CD4-positive, alpha-beta T cell treated with Interleukin-15 for 1 hour (primary cell): Measurements from ENCODE around the gene SEZ6L.
"Not testable (repeated sequence)": the region's sequence is repeated elsewhere in the genome, so short reads cannot be mapped to it uniquely, and the experiment has no call there.

Source experiments
- DNase-seq: peaks from one replicate; pipeline ENCODE4 v3.0.0-alpha.2; 2020

SEZ6L gene

DNA sequence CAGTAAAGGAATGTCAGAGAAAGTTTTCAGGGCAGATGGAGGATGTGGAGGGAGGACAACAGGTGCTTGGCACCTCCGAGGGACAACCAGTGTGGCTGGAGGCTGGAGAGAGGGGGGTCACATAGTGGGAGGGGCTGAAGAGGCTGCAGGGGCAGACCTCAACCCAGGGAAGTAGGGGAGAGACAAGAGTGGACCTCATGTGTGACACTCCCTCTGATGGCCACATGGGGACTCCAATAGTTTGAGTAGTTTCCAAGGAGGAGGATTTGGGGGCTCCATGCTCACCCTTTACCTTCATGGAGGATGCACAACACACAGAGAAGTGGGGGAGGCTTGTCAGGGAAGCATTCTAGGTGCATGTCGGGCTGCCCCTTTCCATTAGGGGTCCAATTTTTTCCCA lies 224.7 kb downstream of the SEZ6L start:
- DNase-seq, result no peak

DNA sequence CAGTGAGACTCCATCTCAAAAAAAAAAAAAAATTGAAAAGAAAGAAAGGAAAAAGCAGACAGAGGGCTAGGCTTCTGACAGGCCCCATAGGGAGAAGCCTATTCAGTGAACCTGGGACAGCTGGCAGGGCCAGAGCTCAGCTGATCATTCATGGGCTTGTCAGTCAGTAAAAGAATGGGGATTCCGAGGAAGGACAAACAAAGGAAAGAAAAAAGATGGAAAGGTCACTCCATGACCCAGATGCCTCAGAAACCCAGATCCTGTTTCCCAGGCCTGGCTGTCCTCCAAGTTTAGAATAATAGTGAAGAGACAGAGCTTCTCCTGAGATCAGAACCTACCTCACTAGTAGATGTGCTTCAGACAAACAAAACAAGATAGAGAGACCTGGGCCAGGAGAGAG lies 225.5 kb downstream of the SEZ6L start:
- DNase-seq, result no peak

DNA sequence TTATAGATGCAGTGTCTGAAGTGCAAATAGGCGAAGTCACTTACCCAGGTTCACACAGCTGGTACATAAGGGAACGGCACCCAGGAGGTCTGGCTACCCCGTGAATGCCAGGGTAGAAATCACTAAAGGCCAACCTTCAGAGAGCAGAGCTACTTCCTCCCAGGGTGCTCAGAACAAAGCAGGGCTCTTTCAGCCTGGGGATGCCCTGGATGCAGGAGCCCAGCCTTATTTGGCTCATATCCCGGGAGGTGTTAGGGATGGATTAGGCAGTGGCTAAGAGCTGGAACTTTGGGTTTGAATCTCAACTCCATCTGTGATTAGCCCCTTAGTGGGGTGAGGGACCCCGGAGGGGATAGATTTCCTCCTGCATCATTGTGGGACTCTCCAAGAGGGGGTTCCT lies 226.7 kb downstream of the SEZ6L start:
- no peak for DNase-seq

DNA sequence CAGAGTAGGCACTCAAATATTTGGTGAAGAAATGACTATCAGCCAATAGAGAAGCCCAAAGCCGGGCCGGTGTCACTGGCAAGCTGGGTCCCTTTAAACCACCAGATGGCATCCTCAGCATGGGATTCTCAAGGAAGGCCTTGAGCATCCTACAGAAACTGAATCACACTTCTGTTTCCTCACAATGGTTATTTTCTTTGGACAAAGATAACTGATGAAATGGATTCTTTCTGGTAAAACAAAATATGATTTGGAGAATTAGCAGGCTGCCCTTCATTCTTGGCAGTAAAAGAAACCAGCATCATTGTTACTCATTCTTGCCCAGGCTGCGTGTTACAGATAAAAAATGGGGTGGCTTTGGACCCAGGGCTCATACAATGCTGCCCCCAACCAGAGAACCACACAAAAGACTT lies 229.5 kb downstream of the SEZ6L start:
- DNase-seq, result peak; percentile 60

DNA sequence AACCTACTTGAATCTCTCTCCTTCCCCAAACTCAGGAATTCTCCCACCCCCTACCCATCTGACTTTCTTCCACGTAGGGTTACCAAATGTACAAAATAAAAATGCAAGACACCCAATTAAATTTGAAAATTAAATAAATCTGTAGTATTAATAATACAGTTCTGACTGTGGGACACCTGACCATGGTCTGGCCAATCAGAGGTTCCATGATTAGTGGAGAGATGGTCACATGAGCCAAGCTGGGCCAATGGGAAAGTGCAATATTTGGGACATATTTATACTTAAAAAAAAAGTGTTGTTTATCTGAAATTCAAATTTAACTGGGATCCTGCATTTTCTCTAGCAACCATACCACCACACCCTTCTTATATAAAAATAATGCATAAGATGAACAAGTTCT lies 230.0 kb downstream of the SEZ6L start:
- DNase-seq, result no peak

DNA sequence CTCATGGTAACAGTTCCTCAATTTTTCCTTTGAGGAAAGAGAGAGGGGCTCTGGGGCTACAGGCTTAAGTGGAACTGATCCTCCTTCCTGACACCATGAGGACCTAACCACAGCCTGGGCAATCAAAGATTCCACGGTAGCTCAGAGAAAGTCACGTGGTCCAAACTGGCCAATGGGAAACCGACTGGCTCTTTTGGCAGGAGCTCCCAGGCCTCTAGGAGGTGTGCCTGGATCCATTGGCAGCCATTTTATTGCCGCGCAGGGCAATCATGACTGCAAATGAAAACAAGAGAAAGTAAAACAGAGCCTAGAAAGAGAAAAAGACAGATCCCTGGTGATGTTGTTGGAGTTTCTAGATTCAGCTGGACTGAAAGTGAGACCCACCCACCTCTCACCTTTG lies 232.5 kb downstream of the SEZ6L start:
- DNase-seq, result no peak

DNA sequence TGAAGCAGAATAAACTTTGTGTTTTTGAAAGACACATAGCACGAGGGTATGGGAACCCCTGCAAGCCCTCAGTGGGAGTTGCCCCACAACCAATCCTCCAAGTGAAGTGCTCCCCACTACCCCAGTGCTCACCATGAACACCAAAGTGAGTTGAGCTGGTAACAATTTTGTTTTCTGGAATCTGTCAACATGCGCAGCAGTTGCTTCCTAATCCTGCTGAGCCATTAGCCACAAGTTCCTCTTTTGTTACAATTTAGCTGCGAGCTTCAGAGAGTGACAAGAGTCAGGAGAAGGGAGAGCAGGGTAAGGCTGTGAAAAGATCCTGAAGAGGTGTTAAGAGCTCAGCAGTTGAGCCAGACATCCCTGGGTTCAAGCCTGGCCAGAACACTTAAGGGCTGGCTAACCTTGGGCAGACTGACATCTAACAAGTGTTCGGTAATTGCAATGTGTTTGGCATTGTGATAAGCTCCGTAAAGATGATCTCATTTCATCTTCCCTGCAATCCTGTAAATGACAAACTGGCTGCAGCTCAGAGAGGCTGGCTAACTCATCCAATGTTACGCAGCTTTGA lies 235.7 kb downstream of the SEZ6L start:
- no peak for DNase-seq

DNA sequence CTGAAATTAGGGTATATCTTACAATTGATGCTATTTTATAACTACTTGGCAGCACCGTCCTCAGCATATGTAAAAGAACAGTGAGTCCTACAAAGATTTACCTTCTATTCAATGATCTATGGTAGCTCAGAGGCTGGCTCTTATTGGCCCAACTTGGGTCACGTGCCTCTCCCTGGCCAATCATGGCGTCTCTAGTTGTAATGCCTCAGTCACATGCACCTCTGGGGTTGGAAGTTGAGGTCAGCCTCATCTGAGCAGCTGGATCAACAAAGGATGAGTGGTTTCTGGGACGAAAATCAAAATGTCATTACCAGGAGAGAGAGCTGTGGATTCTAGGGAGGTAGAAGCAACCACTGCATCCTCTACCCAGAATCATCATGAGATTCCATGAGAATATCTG lies 236.9 kb downstream of the SEZ6L start:
- no peak for DNase-seq

DNA sequence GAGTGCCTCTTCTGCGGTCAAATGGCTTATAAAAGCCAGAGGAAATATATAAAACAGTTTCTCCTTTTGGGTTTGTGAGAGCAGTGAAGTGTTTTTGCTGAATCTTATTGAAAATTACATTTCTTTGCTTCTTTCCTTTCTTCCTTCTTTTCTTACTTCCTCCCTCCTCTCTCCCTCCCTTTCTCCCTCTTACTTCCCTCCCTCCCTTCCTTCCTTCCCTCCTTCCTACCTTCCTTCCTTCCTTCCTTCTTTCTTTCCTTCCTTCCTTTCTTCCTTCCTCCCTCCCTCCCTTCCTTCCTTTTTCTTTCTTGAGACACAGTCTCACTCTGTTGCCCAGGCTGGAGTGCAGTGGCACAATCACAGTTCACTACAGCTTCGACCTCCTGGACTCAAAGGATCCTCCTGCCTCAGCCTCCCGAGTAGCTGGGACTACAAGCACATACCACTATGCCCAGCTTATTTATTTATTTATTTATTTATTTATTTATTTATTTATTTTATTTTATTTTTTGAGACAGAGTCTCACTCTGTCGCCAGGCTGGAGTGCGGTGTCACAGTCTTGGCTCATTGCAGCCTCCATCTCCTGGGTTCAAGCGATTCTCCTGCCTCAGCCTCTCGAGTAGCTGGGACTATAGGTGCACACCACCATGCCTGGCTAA lies 239.4 kb downstream of the SEZ6L start:
- DNase-seq, result not testable (repeated sequence)

DNA sequence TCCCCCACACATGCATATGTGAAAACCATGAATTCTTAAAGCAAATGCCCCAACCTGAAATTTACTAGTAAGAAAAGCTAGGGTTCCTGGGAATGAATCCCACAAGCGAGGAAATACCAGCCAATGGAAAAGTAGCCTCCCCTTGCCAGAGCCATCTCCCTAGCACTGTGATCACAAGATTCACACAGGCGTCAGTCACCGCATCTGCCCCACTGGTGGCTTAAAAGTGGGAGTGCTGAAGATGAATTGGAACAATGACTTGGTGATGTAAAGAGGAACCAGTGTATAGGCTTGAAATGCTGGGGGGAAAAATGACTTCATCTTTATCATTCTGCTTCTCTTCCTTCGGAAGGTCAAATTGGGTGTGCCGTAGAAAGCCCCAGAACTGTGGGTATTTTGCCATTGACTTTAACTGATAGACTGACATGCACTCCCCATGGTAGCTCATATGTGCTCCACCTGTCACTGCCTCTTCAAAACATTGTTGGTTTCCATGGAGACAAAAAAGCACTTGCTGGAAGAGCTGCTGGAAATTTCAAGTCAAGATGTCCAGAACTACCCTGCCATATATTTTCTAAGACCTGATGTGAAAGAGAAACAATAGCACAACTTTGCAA lies 240.6 kb downstream of the SEZ6L start:
- DNase-seq, result no peak

DNA sequence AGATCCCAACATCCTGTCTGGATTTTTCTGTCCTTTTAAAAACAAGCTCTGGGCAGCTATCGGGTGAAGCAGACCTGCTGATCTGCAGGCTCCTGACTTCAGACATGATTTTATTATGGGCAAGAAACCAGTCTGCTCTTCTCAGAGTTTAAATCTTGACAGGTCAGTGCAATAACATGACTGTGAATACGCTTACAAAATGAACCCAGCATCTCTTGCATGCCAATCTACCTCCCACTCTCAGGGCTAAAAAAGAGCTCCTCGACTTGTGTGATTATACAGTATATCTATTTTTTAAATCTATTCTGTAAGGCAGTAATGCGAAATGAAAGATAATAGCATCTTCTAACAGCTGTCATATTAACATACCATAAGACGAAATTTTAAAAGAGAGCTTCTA lies 241.1 kb downstream of the SEZ6L start:
- no peak for DNase-seq

DNA sequence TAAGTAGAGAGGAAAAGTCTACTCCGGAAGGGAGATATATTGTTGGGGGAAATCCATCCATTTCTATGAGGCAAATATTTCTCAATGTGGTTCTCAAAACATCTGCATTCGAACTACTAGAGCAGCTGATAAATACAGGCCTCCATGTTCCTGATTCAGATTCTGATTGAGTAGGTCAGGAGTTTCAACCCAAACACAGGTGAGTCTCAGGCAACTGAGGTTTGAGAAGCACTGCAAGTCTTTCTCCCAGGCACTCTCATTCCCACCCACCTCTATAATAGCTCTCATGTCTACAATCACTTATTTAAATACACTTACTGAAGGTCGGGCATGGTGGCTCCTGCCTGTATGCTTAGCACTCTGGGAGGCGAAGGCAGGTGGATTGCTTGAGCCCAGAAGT lies 245.1 kb downstream of the SEZ6L start:
- no peak for DNase-seq

DNA sequence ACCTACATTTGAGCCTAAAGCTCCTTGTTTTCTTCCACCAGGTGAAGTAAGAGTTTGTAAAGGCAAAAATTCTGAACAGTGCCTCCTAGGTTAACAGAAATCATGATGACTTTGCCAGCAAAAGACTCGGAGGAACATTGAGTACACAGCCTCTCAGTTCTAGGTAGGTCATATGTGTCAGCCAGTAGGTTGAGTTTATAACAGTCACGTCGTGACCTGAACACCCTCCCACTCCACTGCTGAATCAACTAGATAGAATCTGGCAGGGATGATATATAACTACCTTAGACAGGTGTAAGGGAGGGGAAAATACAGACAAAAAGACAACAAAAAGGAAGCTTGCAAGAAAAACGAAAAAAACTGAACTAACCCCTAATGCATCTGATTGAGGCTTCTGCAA lies 247.0 kb downstream of the SEZ6L start:
- DNase-seq, result no peak

DNA sequence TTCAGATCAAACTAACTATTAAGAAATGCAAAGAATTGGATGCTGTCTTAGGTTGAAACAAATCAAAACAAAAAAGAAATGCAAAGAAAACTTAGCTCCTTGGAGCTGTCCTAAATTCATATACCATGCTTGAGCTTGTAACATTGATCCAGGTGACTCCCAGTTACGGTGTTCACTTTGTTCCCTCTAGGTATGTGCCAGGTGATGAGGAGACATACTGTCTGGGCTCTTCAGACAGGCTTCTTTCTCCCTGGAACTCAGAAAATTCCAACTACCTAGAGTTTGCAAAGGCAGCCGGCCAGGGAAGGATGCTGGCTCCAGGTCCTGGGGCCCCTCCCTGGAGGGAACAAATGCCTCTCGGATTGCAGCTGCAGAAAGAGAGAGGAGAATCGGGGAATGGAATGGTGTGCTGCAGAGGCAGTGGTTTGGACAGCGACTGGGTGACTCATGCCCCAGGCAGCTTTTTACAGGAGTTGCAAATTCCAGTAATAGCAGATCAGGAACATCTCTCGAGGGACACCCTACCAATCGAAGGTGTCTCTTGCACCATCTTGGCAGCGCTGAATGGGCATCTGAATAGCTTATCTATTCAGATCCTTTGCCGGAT lies 247.5 kb downstream of the SEZ6L start:
- DNase-seq, result no peak

DNA sequence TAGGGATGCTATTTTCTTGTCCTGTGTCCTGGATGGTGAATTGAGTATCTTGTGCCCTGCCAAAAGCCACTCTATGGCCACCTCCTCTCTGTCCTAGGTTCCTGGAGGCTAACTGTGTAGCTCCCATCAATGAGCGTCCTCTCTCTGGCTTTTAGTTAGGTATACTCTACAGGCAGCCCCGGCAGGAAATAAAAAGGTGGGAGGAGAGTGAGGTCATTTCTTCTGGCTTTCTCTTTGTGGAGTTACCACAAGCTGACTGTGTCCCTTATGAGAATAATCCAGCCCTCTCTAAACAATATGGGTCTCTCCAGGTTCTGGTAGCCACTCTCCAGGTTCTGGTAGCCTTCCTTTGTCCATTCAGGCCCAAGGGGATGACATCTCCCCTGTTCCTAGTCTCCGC lies 248.1 kb downstream of the SEZ6L start:
- no peak for DNase-seq

DNA sequence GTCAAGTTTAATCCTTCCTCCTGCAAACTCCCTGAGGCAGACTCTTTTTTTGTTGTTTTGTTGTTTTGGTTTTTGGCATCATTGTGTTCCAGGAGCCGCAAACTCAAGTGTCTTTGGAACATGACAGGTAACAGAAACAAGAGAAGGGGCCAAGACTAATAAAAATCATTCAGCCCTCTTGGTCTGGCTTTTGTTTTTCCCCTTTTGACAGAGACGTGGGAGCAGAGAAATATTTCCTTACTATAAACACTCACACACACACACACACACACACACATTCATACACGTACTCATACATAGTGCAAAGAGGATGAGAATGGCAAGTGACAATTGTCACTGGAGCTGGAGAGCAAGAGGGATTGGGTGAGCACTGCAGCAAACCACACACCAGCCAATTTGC lies 249.4 kb downstream of the SEZ6L start:
- DNase-seq, result no peak

DNA sequence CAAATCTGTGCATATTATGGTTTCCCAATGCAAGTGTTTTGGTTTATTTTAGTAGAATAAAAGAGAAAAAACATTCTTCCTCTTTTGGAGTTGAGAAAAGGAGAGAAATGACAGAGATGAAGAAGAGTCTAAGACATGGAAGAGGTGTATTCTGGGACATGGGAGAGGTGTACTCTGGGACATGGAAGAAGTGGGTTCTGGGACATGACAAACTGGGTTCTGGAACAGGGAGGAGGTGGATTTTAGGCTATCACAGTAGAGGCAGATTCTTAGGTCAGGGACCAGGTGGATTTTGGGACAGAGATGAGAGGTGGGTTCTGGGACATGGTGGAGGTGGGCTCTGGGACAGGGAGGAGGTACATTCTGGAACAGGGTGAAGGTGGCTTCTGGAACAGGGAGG lies 257.7 kb downstream of the SEZ6L start:
- no peak for DNase-seq

DNA sequence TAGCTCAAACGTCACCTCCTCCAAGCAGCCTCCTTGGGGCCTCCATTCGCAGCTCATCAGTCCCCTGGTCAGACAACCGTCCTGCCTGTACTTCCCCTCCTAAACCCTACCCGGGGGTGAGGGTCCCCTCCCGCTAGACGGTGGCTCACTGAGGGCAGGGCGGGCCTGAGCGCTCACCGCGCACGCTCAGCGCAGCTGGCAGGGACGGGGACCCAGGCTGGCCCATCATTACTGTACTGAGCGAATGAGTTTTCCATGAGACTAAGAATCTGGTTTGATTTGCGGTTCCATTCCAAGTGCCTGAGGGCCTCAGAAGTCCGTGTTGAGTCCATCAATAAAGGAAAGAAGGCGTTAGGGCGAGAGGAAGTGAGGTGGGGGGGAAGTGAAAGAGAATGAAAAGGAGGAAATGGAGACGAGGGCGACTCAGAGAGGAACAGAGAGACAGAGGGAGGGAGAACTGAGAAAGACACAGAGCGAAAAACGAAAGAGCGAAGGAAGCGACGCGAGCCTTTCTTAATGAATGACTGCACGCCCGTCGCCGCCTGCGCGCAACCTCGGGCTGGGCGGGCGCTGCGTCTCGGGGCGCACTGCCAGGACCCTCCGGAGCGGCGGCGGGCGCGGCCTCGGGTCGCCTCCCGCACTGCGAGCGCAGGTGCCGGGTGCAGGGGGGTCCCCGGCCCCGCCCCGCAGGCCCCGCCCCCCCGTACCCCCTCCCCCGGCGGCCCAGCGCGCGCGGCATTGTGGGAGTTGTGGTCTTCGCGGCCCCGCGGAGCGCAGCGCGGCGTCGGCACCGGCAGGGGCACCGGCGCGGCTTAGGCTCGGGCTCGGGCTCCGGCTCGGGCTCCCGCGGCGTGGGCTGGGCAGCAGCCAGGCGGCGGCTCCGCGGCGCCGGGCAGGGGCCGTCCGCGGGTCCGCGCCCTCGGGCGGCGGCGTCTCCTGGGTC lies 259.5 kb downstream of the SEZ6L start, which contains the start of gene ASPHD2:
TSS of gene ASPHD2 (plus strand) at position 746 of the 943 bp plus-strand sequence. CDS start 4,356 bp downstream, outside the sequence.
- DNase-seq, result peak; percentile 84

DNA sequence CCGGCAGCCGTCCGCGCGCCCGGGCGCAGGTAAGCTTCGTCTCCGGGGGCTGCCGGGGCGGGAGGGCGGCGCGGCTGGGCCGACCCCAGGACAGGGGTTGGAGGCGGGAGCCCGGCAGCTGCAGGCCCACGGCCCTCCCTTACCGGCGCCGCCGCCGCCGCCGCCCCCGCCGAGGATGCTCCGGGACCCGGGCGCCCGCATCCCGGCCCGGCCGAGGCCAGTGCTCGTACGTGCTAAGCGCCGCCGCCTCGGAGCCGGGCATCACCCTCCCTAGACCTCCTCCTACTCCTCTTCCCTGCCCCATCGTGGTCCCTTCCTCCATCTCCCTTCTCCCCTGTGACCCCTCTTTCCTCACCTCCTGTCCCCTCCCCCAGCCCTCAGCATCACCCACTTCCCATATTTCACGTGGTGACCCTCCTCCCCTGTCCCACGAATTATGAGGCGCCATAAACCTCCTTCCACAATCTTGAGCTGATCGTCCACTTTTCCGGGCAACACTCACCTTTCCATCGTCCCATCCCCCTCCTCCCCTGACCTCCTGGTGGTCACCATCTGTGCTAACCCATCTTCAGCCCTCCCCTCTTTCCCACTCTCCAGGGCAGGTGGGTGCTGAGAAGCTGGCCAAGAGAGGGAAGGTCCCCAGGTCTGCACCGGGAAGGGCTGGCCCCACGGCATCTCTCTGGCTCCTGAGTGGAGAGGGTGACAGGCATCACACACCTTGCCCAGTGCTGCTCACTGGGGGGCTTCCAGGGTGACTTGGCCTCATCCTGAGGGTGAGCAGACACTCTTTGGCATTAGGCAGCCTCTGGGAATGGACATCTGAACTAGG lies 260.4 kb downstream of the SEZ6L start:
- no peak for DNase-seq

DNA sequence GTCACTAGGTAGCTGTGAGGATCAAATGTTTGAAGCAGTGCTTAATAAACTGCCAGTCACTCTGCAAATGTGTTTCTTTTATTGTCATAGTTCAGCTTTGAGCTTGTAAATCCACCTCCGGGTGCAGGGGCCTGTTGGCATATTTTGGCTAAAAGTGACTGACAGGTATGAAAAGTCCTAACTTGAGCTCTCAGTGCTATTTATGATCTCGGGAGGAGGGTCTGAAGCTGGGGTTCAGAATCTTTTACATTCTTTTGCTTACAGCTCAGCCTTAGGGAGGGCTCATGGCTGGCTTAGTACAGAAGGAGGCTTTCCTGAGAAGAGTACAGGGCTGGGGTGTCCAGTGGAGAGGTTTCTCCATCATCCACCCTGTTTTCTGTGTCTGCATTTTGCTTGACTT lies 261.3 kb downstream of the SEZ6L start:
- DNase-seq, result no peak

DNA sequence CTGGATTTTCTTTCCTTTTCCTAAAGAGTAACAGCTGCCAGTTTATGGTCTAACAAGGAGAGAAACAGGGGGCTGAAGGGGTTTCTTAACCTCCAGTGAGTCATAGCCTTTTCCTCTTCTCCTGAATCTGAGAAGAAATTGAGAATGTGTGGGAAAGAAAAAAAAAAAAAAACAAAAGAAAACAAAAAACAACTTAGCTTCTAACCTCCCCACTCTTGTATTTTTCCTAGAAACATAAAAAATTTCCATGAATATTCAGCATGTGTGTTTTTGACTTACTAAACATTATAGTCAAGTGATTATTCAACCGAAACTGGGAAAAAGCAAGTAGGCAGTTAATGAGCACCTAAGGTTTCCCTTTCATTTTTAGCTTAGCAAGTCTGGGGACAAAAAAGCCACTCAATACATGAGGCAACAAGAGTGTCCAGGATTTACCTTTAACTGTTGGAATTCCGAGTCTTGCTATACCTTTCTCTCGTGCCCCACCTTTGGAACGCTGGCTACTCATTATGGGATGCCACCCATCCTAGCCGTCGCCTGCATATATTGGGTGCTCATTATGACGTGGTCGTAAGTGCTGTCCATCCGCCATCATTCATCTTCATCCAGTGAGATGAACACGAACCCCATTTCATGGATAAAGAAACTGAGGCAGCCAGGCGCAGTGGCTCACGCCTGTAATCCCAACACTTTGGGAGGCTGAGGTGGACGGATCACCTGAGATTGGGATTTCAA lies 262.2 kb downstream of the SEZ6L start:
- no peak for DNase-seq
